Cardiac septum (tissue), 1 donor: ENCODE data around the gene UBXN11. TPM values are rescaled to one million over a fixed set of nuclear protein-coding genes. Genes with fewer than 3 reads are reported as not detected.
A peak's percentile ranks its signal among the peaks of the same experiment; 100 is the strongest.

Experiments used
- DNase-seq: peaks from one replicate; pipeline ENCODE4 v3.0.0-alpha.2; 2020; ENCODE audit warnings: low spot score
- intact Hi-C: fragments of 100-400 bp; cut with DNase I; formaldehyde crosslinking; loops from one replicate; pipeline ENCODE4 v1.14.0; 2022
- total RNA-seq: library from RNA; stranded (reverse); fragmentation: NEBNext Ultra II Directional; extraction: Animal tissue kit (Norgen Biotek cat#: 25700); gene quantifications from one replicate; pipeline ENCODE4 v1.2.1, GENCODE V29; 2021
- donor health status: DM: no; HTN: no; CAD: no.

UBXN11 gene
- total RNA-seq, 1 donor from 2014 or later, result 8.3 TPM

DNA sequence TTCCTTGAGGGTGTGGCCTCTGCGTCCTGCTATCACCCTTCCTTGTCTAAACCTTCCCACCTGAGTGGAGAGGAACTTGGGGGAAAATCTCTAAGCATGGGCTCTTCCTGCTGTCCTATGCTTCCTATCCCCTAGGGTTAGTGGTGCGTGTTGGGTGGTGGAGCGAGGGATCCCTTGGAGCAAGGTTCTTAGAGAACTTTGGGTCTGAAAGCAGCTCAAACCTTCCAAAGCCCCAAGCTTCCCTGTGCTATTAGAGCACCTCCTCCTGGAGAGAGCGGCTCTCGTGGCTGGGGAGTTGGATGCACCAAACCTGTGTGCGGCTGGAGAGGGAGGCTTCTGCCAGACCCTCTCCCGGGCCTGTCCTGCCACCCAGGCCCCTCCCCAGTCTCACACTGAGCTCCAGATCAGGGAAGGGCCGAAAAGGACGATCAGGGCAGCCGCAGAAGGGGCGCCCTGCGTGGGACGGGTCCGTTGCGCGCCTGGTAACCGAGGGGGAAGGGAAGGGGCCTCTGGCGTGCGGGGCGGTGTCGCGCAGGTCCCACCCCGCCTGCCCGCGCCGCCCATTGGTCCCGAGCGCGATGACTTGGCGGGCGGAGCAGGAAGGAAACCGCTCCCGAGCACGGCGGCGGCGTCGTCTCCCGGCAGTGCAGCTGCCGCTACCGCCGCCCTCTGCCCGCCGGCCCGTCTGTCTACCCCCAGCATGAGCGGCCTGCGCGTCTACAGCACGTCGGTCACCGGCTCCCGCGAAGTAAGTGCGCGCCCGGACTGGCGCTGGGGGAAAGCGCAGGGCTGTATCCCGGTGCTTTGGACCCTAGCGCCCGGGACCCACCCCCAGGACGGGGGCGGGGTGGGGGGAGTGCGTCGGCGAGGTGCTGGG lies 26.7 kb downstream of the UBXN11 start, which contains the start of gene SH3BGRL3:
SH3BGRL3 (plus strand) TSS at position 631 of the 877 bp plus-strand sequence; CDS start at position 701, 70 bp downstream.
- intact Hi-C loops, result no loop called here

GRCh38 chr1:26278724-26279455 lies 27.5 kb downstream of the UBXN11 start:
- DNase-seq, result no peak
- intact Hi-C loops, result no loop called here

More for the DNA sequence above, 26.7 kb downstream of the UBXN11 start, which contains the start of gene SH3BGRL3:
- DNase-seq, result peak; percentile 96

DNA sequence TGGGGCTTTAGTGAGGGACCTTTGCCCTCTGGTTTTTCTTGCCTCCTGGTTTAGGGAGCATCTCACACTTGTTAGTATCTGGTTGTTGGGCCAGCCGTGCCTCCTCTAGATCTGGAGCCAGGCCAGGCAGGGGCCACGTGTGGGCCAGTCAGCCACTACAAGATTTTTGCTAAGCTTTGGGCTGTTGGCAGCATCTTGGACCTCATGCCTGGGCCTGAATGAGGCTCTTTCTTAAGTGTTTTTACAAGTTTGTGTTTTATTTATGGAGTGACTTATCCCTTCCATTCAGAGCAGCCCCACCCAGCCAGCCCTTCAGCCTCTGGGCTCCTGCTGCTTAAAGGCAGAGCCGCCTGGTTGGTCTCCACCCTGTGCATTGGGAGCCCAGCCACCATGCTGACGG lies 28.1 kb downstream of the UBXN11 start:
- intact Hi-C loops, result no loop called here
- DNase-seq, result no peak

- intact Hi-C loops, result no loop called here
- DNase-seq, result no peak
Observed at GRCh38 chr1:26277719-26278118, 28.7 kb downstream of the UBXN11 start.

DNA sequence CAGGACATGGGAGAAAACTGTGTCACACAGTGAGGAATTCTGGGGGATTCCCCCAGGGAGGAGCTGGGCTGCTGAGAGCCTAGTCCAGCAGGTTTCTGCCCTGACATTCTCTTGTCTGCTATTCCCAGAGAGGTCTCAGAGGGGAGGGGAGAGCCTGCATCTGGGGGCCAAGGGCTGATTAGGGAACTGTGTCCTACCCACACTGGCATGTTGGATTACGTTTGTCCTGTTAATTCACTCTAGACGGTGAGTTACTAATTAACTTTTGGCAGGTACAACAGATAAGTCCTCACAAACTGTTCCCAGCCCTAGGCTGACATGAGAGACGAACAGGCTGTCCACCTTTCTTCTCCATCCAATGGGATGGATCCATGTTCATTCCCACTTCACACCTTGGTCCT lies 29.2 kb downstream of the UBXN11 start:
- intact Hi-C loops, result no loop called here
- DNase-seq, result no peak

DNA sequence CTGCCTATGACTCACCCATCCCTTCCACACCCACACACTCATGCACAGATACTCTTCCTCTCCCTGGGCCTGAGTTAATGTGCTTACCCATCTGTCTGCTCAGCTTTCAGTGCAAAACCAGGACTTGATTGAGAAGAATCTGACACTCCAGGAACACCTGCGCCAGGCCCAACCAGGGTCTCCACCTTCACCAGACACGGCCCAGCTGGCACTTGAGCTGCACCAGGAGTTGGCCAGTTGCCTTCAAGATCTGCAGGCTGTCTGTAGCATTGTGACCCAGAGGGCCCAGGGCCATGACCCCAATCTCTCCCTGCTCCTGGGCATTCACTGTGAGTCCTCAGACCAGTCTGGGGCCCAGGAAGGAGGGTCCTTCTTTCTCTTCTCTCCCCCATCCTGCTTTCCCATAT lies 30.0 kb downstream of the UBXN11 start:
- intact Hi-C loops, result no loop called here
- DNase-seq, result no peak

GRCh38 chr1:26275580-26276431 lies 30.6 kb downstream of the UBXN11 start:
- peak; percentile 91 for DNase-seq
- intact Hi-C loops, result loop anchor here (1.0 kb wide), 1 partner anchor 45 kb away; no protein-coding TSS in a partner anchor

- intact Hi-C loops, result loop anchor here (1.0 kb wide), 1 partner anchor 46 kb away; no protein-coding TSS in a partner anchor
- no peak for DNase-seq
Observed at GRCh38 chr1:26274801-26275425, 31.5 kb downstream of the UBXN11 start.

DNA sequence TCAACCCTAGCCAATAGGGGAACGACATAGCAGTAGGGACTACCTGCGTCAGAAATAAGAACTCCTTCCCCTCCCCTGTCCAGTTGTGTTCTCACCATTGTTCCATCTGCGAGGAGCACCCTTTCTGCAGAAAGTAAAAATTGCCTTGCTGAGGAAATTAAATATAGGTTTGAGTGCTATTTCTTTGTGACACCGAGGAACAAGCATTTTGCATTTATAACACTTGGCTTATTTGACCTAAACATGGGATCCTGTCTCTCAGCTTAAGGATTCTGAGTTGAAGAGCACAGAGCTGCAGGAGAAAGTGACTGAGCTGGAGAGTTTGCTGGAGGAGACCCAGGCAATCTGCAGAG lies 37.3 kb downstream of the UBXN11 start:
- no peak for DNase-seq
- intact Hi-C loops, result no loop called here

- intact Hi-C loops, result no loop called here
- no peak for DNase-seq
Observed at GRCh38 chr1:26268290-26269197, 37.9 kb downstream of the UBXN11 start.

DNA sequence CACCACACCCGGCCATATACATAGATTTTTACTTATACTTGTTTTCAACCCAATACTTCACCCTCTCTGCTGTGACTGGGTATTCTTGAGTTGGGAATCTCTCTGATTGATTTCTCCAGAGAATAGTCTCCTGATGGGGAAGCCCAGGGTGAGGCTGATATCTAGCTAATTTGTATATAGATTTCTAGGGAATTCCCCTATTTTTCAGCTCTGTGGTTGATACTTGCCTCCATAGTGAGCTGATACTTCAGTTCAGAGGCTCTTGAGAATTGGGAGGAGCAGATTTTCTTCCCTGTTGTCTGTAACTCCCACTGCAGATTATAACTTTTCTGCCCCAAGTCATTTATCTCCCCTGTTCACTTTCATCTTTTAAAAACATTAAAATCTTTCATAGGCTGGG lies 41.0 kb downstream of the UBXN11 start:
- intact Hi-C loops, result no loop called here
- DNase-seq, result no peak

GRCh38 chr1:26263212-26263611 lies 43.2 kb downstream of the UBXN11 start:
- intact Hi-C loops, result no loop called here

DNA sequence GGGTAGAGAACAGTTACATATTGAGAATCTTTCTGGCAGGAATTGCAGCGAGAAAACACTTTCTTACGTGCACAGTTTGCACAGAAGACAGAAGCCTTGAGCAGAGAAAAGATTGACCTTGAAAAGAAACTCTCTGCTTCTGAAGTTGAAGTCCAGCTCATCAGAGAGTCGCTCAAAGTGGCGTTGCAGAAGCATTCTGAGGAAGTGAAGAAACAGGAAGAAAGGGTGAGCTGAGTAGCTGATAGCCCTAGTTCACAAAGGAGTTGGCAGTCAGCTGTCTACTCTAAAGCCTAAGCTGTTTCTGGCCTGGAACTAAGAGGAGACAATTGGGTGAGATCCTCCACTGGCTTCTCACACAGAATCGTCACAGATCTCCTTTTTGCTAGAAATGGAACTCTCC lies 46.9 kb downstream of the UBXN11 start:
- intact Hi-C loops, result no loop called here

More at GRCh38 chr1:26263212-26263611, 43.2 kb downstream of the UBXN11 start:
- DNase-seq, result no peak

DNA sequence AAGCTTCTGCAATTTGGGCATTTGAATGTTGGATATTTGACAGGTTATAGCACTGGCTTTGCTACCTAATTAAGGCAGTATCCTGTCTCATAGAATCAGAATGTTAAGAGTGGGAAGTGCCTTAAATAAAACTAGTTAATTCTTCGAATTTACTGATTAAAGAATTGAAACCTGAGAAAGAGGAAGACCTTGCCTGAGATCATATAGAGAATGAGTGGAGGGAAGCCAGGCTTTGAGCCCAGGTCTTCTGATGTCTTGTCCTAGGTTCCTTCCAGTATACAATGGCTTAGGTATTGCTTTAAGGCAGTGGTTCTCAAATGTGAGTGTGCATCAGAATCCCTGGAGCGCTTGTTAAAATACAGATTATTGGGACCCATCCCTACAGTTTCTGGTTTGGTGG lies 47.4 kb downstream of the UBXN11 start:
- intact Hi-C loops, result no loop called here
- no peak for DNase-seq

More for the DNA sequence above, 46.9 kb downstream of the UBXN11 start:
- no peak for DNase-seq

- intact Hi-C loops, result no loop called here
- DNase-seq, result no peak
Observed at GRCh38 chr1:26257222-26257621, 49.2 kb downstream of the UBXN11 start.

GRCh38 chr1:26254404-26254803 lies 52.0 kb downstream of the UBXN11 start:
- no peak for DNase-seq
- intact Hi-C loops, result no loop called here

GRCh38 chr1:26252718-26253117 lies 53.7 kb downstream of the UBXN11 start:
- intact Hi-C loops, result no loop called here
- DNase-seq, result no peak

GRCh38 chr1:26239936-26240335 lies 66.5 kb downstream of the UBXN11 start:
- intact Hi-C loops, result loop anchor here (10.0 kb wide), 1 partner anchor 205 kb away; no protein-coding TSS in a partner anchor
- DNase-seq, result no peak
